ENCODE data around the gene INSL6. TPM values are rescaled to one million over a fixed set of nuclear protein-coding genes. Genes with fewer than 3 reads are reported as not detected.
"Not testable (repeated sequence)": the region's sequence is repeated elsewhere in the genome, so short reads cannot be mapped to it uniquely, and the experiment has no call there.

The INSL6 gene
- total RNA-seq, 4 donors from 2014 or later: not detected

DNA sequence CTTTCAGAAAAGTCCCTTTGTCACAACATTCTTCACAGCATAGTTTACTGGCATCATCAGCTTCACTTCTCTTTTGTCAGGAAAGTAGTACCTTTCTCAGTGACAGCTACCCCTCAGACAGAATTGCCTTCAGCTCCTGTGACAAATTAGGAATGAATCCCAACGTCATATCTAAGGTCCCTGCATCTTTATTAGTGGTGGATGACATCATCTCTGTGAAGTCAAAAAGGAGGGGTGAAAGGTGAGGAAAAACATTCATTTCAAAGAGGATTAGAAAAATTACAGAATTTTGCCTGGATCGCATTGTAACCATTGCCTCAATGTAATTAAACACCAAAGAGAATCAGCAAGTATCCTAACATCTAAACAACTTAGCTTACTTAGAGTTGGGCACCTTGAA lies 7.9 kb upstream of the INSL6 start:
- intact Hi-C loops (cut with DNase I; ENCODE audit: low total_unique reads): no loop called here
- H3K4me3 ChIP-seq (ENCODE audit: low read depth, poor library complexity, severe bottlenecking): no peak overlapping the region
- no peak for TF ChIP-seq POLR2A (IDR thresholded peaks at IDR 0.05)
- TF ChIP-seq, protein P1, sequence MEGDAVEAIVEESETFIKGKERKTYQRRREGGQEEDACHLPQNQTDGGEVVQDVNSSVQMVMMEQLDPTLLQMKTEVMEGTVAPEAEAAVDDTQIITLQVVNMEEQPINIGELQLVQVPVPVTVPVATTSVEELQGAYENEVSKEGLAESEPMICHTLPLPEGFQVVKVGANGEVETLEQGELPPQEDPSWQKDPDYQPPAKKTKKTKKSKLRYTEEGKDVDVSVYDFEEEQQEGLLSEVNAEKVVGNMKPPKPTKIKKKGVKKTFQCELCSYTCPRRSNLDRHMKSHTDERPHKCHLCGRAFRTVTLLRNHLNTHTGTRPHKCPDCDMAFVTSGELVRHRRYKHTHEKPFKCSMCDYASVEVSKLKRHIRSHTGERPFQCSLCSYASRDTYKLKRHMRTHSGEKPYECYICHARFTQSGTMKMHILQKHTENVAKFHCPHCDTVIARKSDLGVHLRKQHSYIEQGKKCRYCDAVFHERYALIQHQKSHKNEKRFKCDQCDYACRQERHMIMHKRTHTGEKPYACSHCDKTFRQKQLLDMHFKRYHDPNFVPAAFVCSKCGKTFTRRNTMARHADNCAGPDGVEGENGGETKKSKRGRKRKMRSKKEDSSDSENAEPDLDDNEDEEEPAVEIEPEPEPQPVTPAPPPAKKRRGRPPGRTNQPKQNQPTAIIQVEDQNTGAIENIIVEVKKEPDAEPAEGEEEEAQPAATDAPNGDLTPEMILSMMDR (IDR thresholded peaks at IDR 0.05): no peak
- DNase-seq (ENCODE audit: low spot score in 2 of 2): no peak
- WGBS, 2 donors: 47 to 52% methylated on average over 2 of the region's 2 CpGs

GRCh38 chr9:5191985-5192384 lies 6.5 kb upstream of the INSL6 start:
- TF ChIP-seq, protein P1 (IDR thresholded peaks at IDR 0.05): no peak
- TF ChIP-seq POLR2A (IDR thresholded peaks at IDR 0.05): no peak
- WGBS, 2 donors: 84 to 88% methylated on average over 3 of the region's 3 CpGs
- DNase-seq (ENCODE audit: low spot score in 2 of 2): no peak
- no peak overlapping the region for H3K4me3 ChIP-seq (ENCODE audit: low read depth, poor library complexity, severe bottlenecking)
- intact Hi-C loops (cut with DNase I; ENCODE audit: low total_unique reads): no loop called here

- WGBS, 2 donors: 59 to 64% methylated on average over 8 to 10 of the region's 10 CpGs
- TF ChIP-seq, protein P1 (IDR thresholded peaks at IDR 0.05): no peak
- TF ChIP-seq POLR2A (IDR thresholded peaks at IDR 0.05): no peak
- no peak overlapping the region for H3K4me3 ChIP-seq (ENCODE audit: low read depth, poor library complexity, severe bottlenecking)
- intact Hi-C loops (cut with DNase I; ENCODE audit: low total_unique reads): no loop called here
- no peak for DNase-seq (ENCODE audit: low spot score in 2 of 2)
Observed at GRCh38 chr9:5188060-5188984, 2.9 kb upstream of the INSL6 start.

- WGBS, 2 donors: 27 to 35% methylated on average over 8 of the region's 8 CpGs
- H3K4me3 ChIP-seq (ENCODE audit: low read depth, poor library complexity, severe bottlenecking): no peak overlapping the region
- peak in 1 of 2 donors; percentile 29 for DNase-seq (ENCODE audit: low spot score in 2 of 2)
- intact Hi-C loops (cut with DNase I; ENCODE audit: low total_unique reads): no loop called here
- TF ChIP-seq, protein P1 (IDR thresholded peaks at IDR 0.05): peak in 1 of 3 donors; percentile 31
- TF ChIP-seq POLR2A (IDR thresholded peaks at IDR 0.05): no peak
Observed at GRCh38 chr9:5186416-5187169, 1.2 kb upstream of the INSL6 start.

- 96 to 97% methylated on average over 2 of the region's 2 CpGs for WGBS, 2 donors
Observed at GRCh38 chr9:5184776-5185175, 663 bp downstream of the INSL6 start.

GRCh38 chr9:5180631-5181030 lies 4.8 kb downstream of the INSL6 start:
- H3K4me3 ChIP-seq (ENCODE audit: low read depth, poor library complexity, severe bottlenecking); intact Hi-C loops (cut with DNase I; ENCODE audit: low total_unique reads); DNase-seq (ENCODE audit: low spot score in 2 of 2): not testable (repeated sequence)
- WGBS, 2 donors: 92 to 97% methylated on average over 2 of the region's 2 CpGs

More at GRCh38 chr9:5184776-5185175, 663 bp downstream of the INSL6 start:
- H3K4me3 ChIP-seq (ENCODE audit: low read depth, poor library complexity, severe bottlenecking): no peak overlapping the region
- intact Hi-C loops (cut with DNase I; ENCODE audit: low total_unique reads): no loop called here
- TF ChIP-seq, protein P1 (IDR thresholded peaks at IDR 0.05): no peak
- TF ChIP-seq POLR2A (IDR thresholded peaks at IDR 0.05): no peak
- no peak for DNase-seq (ENCODE audit: low spot score in 2 of 2)
